GM21367 (cell line): ENCODE results near the gene WFDC9.
"Not testable (repeated sequence)": the region's sequence is repeated elsewhere in the genome, so short reads cannot be mapped to it uniquely, and the experiment has no call there.

ENCODE experiments used
- ATAC-seq: cut with Tn5 transposase; IDR thresholded peaks from one replicate; pipeline ENCODE4 v1.9.1; 2021; ENCODE audit not compliant: unreplicated experiment

WFDC9 gene

DNA sequence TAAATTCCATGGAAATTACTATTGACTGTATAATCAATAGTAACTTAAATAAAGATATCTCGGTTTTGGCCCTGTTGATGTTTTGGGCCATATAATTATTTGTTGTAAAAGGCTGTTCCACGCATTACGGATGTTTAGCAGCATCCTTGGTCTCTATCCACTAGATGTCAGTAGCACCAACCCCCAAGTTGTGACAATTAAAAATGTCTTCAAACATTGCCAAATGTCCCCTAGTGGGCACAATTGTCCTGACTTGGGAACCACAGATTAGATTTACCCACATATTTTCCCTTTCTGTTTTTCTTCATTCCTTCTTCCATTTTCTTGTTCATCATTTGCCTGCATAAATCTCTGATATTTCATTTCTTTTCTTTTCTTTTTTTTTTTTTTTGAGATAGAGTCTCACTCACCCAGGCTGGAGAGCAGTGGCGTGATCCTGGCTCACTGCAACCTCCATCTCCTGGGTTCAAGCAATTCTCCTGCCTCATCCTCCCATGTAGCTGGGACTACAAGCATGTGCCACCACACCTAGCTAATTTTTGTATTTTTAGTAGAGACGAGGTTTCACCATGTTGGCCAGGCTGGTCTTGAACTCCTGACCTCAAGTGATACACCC lies 38.4 kb downstream of the WFDC9 start:
- ATAC-seq, result no peak

DNA sequence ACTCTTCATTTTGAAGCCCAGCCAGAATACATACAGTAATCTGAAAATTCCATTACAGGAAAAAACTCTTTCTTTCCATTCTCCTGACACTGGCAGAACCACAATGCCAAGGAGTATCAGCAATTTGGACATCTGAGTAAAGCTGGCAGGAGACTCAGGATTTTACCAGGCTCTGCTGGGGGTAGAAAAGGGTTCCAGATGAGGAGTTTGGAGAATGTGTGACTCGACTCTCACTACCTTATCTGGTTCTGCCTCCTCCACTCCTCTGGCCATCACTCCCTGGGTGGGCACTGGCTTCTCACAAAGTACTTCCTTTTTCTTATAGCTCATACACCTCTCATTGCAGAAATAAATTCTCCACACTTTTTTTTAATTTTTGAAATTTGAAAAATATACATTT lies 41.4 kb downstream of the WFDC9 start:
- no peak for ATAC-seq

DNA sequence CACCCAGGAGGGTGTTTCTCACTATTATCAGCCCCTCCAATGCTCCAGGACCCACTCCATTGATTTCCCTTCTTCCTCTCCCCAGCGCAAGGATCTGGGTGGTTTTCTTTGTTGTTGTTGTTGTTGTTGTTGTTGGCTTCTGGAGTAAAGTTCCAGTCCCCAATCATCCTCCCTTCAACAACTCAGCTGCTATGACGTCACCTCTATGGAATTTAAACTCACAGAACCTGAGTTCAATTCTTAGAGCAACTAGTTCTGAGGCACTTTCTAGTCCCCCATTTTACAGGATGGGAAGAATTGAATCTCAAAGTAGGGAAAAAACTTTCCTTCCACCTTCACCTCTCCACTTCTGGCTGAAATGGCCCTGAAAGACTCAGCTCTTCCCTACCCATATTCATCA lies 42.3 kb downstream of the WFDC9 start:
- no peak for ATAC-seq

DNA sequence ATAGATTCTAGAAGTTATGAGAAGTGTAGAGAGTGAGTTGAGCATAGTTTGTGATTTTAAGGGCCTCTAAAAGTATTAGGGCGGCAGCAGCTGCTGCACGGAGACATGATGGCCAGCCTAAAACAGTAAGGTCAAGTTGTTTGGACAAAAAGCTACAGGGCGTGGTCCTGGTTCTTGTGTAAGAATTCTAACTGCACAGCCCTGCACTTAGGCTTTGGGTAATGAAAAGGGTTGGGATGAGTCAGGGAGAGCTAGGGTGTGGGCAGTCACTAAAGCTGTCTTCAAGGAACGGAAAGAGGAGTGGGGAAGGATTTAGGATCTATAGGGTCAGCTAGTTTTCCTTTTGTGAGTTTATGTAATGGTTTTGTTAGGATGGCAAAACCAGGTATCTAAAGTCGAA lies 45.1 kb downstream of the WFDC9 start:
- not testable (repeated sequence) for ATAC-seq

DNA sequence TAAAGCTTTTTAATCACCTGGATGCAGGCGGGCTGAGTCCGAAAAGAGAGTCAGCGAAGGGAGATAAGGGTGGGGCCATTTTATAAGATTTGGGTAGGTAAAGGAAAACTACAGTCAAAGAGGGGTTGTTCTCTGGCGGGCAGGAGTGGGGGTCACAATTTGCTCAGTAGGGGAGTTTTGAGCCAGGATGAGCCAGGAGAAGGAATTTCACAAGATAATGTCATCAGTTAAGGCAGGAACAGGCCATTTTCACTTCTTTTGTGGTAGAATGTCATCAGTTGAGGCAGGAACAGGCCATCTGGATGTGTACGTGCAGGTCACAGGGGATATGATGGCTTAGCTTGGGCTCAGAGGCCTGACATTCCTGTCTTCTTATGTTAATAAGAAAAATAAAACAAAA lies 46.8 kb downstream of the WFDC9 start:
- not testable (repeated sequence) for ATAC-seq

DNA sequence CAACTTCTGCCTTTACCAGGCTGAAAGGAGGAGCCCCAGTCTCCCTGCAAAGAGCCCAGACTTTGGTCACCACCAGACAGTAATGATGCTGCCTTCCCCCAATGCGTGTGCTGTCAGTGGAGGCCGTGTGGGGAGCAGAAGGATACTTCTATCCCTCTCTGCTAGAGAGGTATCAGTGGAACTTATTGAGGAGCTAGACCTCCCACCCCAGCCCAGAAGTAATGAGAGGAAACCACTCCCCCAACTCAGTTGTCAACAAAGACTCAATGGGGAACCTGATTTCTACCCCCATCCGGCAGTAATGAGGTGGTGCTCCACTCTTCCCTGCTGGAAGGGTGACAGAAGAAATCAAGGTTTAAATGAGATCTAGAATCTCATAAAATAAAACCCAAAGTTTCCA lies 47.6 kb downstream of the WFDC9 start:
- ATAC-seq, result no peak

DNA sequence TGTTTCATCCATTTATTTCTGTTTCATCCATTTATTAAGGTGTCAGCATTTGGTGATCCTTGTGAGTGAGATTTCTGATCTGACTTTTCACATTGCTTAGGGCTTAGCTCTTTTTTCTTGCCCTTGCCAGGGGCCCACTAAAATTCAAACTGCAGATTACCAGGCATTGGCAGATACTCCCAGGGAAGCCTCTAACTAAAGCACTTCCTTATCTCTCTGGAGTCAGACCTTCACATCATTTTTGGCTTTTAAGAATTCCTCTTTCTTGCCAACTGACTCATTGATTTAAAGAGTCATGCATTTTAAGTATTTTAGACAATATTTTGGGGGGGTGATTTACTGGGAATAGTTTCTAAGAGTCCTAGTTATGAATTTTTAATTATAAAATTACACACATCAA lies 49.4 kb downstream of the WFDC9 start:
- no peak for ATAC-seq

DNA sequence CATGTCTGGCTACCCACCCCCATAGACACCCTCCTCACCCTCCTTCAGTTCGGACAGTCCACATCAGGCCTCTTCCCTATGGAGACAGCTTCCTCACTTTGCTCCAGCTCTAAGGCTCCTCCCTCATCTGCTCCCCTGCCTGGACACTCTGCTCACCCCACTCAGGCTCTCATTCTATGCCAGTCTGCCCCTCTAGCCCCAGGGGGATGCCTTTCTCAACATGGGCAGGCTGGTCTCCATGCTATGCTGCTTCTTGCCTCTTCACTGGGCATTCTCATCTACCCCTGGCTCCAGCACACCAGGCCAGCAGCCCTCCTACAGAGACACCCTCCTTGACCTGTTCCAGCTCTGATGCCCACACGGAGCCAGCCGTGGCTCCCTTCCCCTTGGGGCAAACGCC lies 51.9 kb downstream of the WFDC9 start, which contains the start of gene WFDC8:
Gene WFDC8, minus strand, starts transcription at position 101 of the 400 bp plus-strand sequence. Its CDS starts 37 bp downstream, at position 64.
- no peak for ATAC-seq

DNA sequence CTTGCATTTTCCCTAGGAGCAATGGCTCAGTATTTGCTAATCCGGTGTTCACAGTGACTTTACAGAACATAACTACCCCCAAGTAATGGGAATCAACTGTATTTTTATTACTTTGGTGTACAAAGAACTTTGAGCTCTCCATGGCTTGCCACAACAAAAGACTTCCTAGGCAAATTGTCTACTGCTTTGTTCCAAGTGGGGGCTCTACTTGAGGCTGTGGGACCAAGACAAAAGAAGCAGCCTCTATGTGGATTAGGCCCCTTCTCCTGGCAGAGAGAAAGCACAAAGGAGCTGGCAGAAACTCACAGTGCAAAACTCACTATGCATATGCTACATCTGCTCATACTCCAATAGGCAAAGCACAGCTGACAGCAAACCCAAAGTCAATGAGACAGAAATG lies 52.9 kb downstream of the WFDC9 start:
- no peak for ATAC-seq

DNA sequence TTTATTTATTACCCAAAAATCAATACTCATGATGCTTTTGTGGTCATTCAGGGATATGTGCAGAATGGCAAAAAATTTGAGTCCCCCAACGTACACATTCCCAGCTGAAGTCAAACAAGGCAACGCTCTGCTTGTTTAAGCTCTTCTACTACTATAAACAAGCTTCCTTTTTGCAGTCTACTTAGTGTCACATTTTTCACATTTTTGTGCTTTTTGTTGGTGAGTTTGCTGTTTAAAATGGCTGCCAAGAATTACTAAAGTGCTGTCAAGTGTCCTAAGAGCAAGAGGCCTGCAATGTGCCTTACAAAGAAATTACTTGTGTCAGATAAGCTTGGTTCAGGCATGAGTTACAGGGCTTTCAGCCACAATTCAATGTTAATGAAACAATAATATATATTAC lies 54.1 kb downstream of the WFDC9 start:
- ATAC-seq, result no peak

DNA sequence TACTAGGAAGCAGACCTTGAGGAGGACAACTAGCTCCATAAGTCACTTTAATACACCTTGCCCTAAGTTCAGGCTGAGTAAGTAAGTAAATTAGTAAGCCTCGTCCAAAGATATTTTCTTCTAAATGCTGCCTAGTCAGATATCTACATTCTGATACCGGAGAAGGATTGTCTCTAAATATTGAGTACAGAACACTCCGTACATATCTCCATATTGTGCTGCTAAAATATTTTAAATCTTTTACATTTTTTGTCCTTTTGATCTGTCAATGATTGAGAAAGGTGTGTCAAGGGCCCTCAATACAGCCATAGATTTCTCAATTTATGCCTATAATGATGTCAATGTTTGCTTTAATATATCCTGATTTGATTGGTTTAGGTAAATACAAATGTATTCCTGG lies 55.2 kb downstream of the WFDC9 start:
- no peak for ATAC-seq

DNA sequence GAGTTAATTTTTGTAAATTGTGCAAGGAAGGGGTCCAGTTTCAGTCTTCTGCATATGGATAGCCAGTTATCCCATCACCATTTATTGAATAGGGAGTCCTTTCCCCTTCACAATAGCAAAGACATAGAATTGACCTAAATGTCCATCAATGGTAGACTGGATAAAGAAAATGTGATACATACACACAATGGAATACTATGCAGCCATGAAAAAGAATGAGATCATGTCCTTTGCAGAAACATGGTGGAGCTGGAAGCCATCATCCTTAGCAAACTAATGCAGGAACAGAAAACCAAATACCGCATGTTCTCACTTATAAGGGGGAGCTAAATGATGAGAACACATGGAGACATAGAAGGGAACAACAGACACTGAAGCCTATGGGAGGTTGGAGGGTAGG lies 61.4 kb downstream of the WFDC9 start:
- not testable (repeated sequence) for ATAC-seq

DNA sequence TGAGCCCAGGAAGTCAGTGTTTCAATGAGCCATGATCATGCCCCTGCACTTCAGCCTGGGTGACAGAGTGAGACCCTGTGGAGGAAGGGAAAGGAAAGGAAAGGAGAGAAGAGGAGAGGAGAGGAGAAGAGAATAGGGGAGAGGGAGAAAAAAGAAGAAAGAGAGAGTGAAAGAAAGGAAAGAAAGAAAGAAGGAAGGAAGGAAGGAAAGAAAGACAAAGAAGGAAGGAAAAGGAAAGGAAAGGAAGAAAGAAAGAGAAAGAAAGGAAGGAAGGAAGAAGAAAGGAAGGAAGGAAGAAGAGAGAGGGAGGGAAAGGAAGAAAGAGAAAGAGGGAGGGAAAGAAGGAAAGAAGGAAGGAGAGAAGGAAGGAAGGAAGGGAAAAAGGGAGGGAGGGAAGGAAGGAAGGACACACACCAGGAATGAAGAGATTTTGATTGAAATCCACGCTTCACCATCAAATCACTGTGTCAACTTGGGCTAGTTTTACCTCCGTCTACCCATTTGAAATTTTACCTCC lies 66.3 kb downstream of the WFDC9 start:
- no peak for ATAC-seq
